Vagina (tissue), 2 donors: ENCODE results near the gene ADCK2. TPM values are rescaled to one million over a fixed set of nuclear protein-coding genes. Genes with fewer than 3 reads are reported as not detected.
A peak's percentile ranks its signal among the peaks of the same experiment; 100 is the strongest.
"Not testable (repeated sequence)": the region's sequence is repeated elsewhere in the genome, so short reads cannot be mapped to it uniquely, and the experiment has no call there.

Source experiments
- DNase-seq, 2 donors: peaks; one replicate each; pipeline ENCODE4 v3.0.0-alpha.2; 2017; ENCODE audit errors: extremely low spot score in 2 of 2
- H3K27ac ChIP-seq: fragments of 200-600 bp; sonication (generic); one replicate; pipeline ENCODE4 v1.5.1; 2019
- H3K27me3 ChIP-seq: fragments of 200-600 bp; sonication (generic); one replicate; pipeline ENCODE4 v1.5.1; 2019
- H3K36me3 ChIP-seq, 2 donors: fragments of 200-600 bp; sonication (generic); one replicate each; pipeline ENCODE4 v1.5.1; 2017 to 2019
- H3K4me1 ChIP-seq: fragments of 200-600 bp; sonication (generic); one replicate; pipeline ENCODE4 v1.5.1; 2019
- H3K4me3 ChIP-seq, 2 donors: fragments of 200-600 bp; sonication (generic); 1 replicate in 1 of 2; 2 replicates in 1 of 2; pipeline ENCODE4 v1.5.1; 2016 to 2019
- H3K9me3 ChIP-seq: fragments of 200-600 bp; sonication (generic); one replicate; pipeline ENCODE4 v1.5.1; 2019
- CTCF ChIP-seq, 3 experiments: fragments of 450-650 bp in 2 of 3; fragments of 200-600 bp in 1 of 3; sonication (generic) in 1 of 3; IDR thresholded peaks; one replicate each; pipeline ENCODE4 v1.5.1; 2017 to 2019; ENCODE audit warnings: antibody characterized with exemption in 3 of 3, mild to moderate bottlenecking in 2 of 3, moderate library complexity in 2 of 3
- POLR2A ChIP-seq, 2 donors: fragments of 450-650 bp; IDR thresholded peaks; one replicate each; pipeline ENCODE4 v1.6.1; 2017; ENCODE audit warnings: antibody characterized with exemption in 2 of 2, mild to moderate bottlenecking in 2 of 2, moderate library complexity in 2 of 2
- POLR2AphosphoS5 ChIP-seq, 2 donors: sonication (generic); formaldehyde crosslinking; IDR thresholded peaks; one replicate each; pipeline ENCODE4 v1.9.0; 2017; ENCODE audit warnings: antibody characterized with exemption in 2 of 2, mild to moderate bottlenecking in 2 of 2, low read depth in 1 of 2; ENCODE audit not compliant: insufficient read depth in 1 of 2
- intact Hi-C: fragments of 100-400 bp; cut with DNase I; formaldehyde crosslinking; loops from one replicate; pipeline ENCODE4 v1.15.1; 2023
- total RNA-seq: library from RNA; depleted of rRNA; stranded (reverse); fragments of >200 nt; gene quantifications from one replicate; pipeline ENCODE4 v1.2.3, GENCODE V29; 2016

Gene ADCK2
- total RNA-seq, 1 donor from 2014 or later: 21.1 TPM

GRCh38 chr7:140655511-140656408 lies 17.0 kb upstream of the ADCK2 start:
- Histone ChIP-seq H3K4me3 (peak overlapping the region; percentile 12 to 14), H3K27ac (no peak overlapping the region), H3K4me1 (peaks cover 18% of the 10 kb centered on the region), H3K27me3 (no peaks in the 10 kb centered on the region), H3K9me3 (no peaks in the 10 kb centered on the region), H3K36me3 (no peaks in the 10 kb centered on the region)
- TF ChIP-seq POLR2A (IDR thresholded peaks at IDR 0.05): no peak
- intact Hi-C loops: no loop called here
- no peak for DNase-seq

- TF ChIP-seq POLR2AphosphoS5 (IDR thresholded peaks at IDR 0.05; ENCODE audit: insufficient read depth in 1 of 2, low read depth in 1 of 2) (peak in 1 of 2 donors; percentile 65), CTCF (IDR thresholded peaks at IDR 0.05) (no peak)
- Histone ChIP-seq H3K27me3 (no peaks in the 10 kb centered on the region), H3K4me3 (peak overlapping the region; percentile 12 to 14), H3K27ac (no peak overlapping the region), H3K4me1 (peaks cover 18% of the 10 kb centered on the region), H3K36me3 (no peaks in the 10 kb centered on the region), H3K9me3 (no peaks in the 10 kb centered on the region)
- DNase-seq: no peak
- intact Hi-C loops: no loop called here
Measured at GRCh38 chr7:140656548-140657515, 15.9 kb upstream of the ADCK2 start.

- peaks cover 18% of the 10 kb centered on the region for H3K4me1 ChIP-seq
- TF ChIP-seq CTCF (IDR thresholded peaks at IDR 0.05): no peak
- intact Hi-C loops: no loop called here
- no peaks in the 10 kb centered on the region for H3K36me3 ChIP-seq
- no peaks in the 10 kb centered on the region for H3K9me3 ChIP-seq
- no peak overlapping the region for H3K4me3 ChIP-seq
- no peaks in the 10 kb centered on the region for H3K27me3 ChIP-seq
- DNase-seq: no peak
- no peak overlapping the region for H3K27ac ChIP-seq
Measured at GRCh38 chr7:140657891-140658290, 14.9 kb upstream of the ADCK2 start.

- no peak overlapping the region for H3K27ac ChIP-seq
- peaks cover 18% of the 10 kb centered on the region for H3K4me1 ChIP-seq
- H3K27me3 ChIP-seq: no peaks in the 10 kb centered on the region
- intact Hi-C loops: no loop called here
- no peak overlapping the region for H3K4me3 ChIP-seq
- H3K36me3 ChIP-seq: no peaks in the 10 kb centered on the region
- DNase-seq: no peak
- TF ChIP-seq CTCF (IDR thresholded peaks at IDR 0.05) (no peak), POLR2AphosphoS5 (IDR thresholded peaks at IDR 0.05; ENCODE audit: insufficient read depth in 1 of 2, low read depth in 1 of 2) (no peak), POLR2A (IDR thresholded peaks at IDR 0.05) (no peak)
- H3K9me3 ChIP-seq: no peaks in the 10 kb centered on the region
Measured at GRCh38 chr7:140659856-140660255, 12.9 kb upstream of the ADCK2 start.

- DNase-seq: no peak
- TF ChIP-seq POLR2AphosphoS5 (IDR thresholded peaks at IDR 0.05; ENCODE audit: insufficient read depth in 1 of 2, low read depth in 1 of 2) (no peak), POLR2A (IDR thresholded peaks at IDR 0.05) (no peak), CTCF (IDR thresholded peaks at IDR 0.05) (no peak)
- Histone ChIP-seq H3K36me3 (no peaks in the 10 kb centered on the region), H3K4me1 (peaks cover 12% of the 10 kb centered on the region), H3K27ac (no peak overlapping the region), H3K9me3 (no peaks in the 10 kb centered on the region), H3K27me3 (no peaks in the 10 kb centered on the region), H3K4me3 (no peak overlapping the region)
- intact Hi-C loops: no loop called here
Measured at GRCh38 chr7:140661124-140661523, 11.6 kb upstream of the ADCK2 start.

GRCh38 chr7:140662938-140663337 lies 9.8 kb upstream of the ADCK2 start:
- H3K27ac ChIP-seq, DNase-seq, H3K36me3 ChIP-seq, H3K4me1 ChIP-seq, intact Hi-C loops, H3K27me3 ChIP-seq, H3K9me3 ChIP-seq, H3K4me3 ChIP-seq: not testable (repeated sequence)
